Measurements from ENCODE around the gene SLC25A39. TPM values are rescaled to one million over a fixed set of nuclear protein-coding genes. Genes with fewer than 3 reads are reported as not detected.

SLC25A39 gene
- total RNA-seq, 2 donors from 2014 or later: 60.4 to 83.3 TPM

DNA sequence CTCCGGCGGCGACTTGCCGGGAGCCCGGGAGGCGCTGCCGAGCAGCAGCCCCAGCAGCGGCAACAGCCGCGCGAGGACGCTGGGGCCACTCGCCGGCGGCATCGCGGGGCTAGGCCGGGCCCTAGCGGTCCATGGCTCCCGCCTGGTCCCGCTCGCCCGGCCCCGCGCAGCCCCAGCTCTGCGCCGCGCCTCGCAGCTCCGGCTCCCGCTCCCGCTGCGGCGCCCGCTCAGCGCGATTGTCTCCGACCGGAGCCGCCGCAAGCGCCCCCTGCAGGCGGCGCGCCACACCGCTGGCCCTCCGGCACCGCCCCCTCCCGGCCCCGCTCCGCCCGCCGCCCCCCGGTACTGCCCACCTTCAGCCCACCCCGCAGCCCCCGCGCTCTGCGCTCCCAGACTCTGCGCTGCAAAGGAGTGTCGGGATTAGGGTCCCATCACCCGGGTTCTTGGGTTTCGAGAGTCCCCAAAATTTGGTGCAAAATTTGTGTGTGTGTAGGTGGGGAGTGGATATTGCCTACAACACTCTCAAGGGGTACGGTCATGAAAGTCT, 39.1 kb upstream of the SLC25A39 start, which contains the start of gene FAM171A2:
FAM171A2 (minus strand) TSS at position 241 of the 547 bp plus-strand sequence; CDS start at position 102, 139 bp downstream.
- no peak for DNase-seq (ENCODE audit: low spot score)
- Histone ChIP-seq H3K27ac (peak within 1 kb of the TSS in 1 of 2 donors; percentile 32), H3K27me3 (no peaks in the 10 kb centered on the region), H3K4me1 (peaks cover 0 to 31% of the 10 kb centered on the region in 2 donors), H3K4me3 (peak within 1 kb of the TSS; percentile 47 to 63), H3K36me3 (no peaks in the 10 kb centered on the region), H3K9me3 (no peaks in the 10 kb centered on the region)
- TF ChIP-seq, protein P1, sequence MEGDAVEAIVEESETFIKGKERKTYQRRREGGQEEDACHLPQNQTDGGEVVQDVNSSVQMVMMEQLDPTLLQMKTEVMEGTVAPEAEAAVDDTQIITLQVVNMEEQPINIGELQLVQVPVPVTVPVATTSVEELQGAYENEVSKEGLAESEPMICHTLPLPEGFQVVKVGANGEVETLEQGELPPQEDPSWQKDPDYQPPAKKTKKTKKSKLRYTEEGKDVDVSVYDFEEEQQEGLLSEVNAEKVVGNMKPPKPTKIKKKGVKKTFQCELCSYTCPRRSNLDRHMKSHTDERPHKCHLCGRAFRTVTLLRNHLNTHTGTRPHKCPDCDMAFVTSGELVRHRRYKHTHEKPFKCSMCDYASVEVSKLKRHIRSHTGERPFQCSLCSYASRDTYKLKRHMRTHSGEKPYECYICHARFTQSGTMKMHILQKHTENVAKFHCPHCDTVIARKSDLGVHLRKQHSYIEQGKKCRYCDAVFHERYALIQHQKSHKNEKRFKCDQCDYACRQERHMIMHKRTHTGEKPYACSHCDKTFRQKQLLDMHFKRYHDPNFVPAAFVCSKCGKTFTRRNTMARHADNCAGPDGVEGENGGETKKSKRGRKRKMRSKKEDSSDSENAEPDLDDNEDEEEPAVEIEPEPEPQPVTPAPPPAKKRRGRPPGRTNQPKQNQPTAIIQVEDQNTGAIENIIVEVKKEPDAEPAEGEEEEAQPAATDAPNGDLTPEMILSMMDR (IDR thresholded peaks at IDR 0.05): peak; percentile 85 to 93

DNA sequence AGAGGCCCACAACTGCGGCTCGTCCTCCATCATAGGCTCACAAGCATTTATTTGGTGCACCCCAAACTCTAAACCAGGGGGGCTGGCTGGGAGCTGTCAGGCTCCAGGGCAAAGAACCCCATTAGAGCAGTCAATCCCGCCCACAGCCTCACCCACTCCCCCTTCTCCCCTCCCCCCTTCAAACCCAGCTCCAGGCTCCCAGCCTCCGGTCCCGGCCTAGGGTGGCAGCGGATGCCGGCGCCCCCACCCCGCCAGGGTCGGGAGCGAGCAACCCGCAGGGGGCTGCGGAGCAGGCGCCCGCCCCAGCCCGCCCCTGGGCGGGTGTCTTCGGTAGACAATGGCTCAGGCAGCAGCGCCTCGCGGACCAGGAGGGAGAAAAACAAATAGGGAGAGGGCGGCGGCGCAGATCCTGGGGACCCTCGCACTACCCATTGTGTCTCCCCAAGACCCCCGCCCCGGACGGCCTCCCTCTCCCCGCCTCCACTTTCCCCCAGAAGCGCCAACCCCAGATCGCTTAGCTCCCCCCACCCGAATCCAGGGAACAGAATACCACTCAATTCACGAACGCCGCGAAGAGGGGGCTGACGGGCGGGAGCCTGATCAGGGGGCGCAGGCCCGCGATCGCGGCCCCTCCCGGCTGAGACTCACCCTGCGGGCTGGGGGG, 38.5 kb upstream of the SLC25A39 start:
- Histone ChIP-seq H3K4me3 (peak overlapping the region; percentile 47 to 63), H3K27ac (peak overlapping the region in 1 of 2 donors; percentile 32), H3K4me1 (peaks cover 0 to 31% of the 10 kb centered on the region in 2 donors), H3K36me3 (no peaks in the 10 kb centered on the region), H3K27me3 (no peaks in the 10 kb centered on the region), H3K9me3 (no peaks in the 10 kb centered on the region)
- no peak for DNase-seq (ENCODE audit: low spot score)
- TF ChIP-seq, protein P1 (IDR thresholded peaks at IDR 0.05): no peak

DNA sequence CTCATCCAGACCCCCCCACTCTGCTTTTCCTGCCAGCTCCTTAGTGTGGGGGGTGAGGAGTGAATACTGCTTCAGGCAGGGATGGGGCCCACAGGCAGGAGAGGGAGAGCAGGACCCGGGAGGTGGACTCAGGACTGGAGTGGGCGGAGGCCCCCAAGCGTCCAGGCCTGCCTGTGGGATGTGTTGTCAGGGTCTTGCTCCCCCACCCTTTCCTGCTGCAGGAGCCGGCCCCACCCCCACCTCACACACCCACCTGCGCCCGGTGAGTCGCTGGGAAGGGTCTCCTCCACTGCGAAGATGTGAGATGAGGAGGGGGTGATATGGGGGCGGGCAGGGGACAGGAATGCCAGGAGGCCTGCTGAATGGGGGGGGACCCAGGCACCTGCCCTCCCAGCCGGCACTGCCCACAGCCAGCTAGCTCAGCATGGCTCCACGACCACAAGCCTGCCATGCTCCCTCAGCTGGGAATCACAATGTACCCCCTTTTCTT, 37.9 kb upstream of the SLC25A39 start:
- TF ChIP-seq, protein P1 (IDR thresholded peaks at IDR 0.05): no peak
- DNase-seq (ENCODE audit: low spot score): no peak
- no peak overlapping the region for H3K27ac ChIP-seq

DNA sequence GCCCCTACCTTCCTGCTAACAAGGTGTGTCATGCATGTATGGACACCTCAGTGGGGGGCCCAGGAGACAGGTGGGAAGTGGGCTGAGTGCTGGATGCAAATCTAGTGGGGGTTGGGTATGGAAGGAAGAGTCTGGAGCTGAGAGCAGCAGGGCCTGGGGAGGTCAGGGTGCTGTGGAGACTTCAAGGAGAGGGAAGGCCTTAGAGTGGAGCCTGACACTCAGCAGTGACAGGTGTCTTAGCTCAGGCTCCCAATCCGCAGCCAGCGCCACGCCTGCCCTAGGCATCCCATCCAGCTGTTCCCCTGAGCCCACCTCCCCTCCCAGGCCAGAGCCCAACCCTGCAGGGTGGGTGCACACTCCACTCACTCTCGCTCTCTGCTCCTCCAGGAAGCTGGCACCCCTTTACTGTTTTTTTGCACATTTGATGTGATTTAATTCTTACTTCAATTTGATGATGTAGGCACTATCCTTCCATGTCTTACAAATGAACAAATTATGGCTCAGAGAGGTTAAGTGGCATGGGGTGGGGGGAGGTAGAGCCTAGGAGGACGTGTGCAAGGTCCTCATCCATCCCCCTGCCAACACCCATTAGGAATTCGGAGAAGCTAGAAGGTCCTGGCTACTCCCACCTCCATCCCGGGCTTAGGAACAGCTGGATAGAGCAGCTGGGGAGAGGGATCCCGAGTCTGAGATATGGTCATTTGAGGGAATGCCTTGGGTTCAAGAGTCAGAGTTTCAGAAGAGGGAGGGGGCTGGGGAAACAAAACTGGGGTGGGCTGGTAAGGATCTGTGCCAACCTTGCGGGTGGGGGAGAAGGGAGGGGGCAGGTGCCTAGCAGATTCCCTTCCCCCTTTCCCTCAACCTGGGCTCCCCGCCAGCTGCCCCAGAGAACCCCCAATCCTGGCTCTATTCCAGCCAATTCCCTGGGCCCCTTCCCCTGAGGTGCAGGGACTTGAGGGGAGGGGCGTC, 37.0 kb upstream of the SLC25A39 start:
- H3K9me3 ChIP-seq: no peaks in the 10 kb centered on the region

More for the DNA sequence above, 37.9 kb upstream of the SLC25A39 start:
- no peaks in the 10 kb centered on the region for H3K9me3 ChIP-seq
- no peaks in the 10 kb centered on the region for H3K36me3 ChIP-seq
- no peaks in the 10 kb centered on the region for H3K27me3 ChIP-seq
- peak overlapping the region in 1 of 2 donors; percentile 63 for H3K4me3 ChIP-seq
- H3K4me1 ChIP-seq: peaks cover 0 to 31% of the 10 kb centered on the region in 2 donors

DNA sequence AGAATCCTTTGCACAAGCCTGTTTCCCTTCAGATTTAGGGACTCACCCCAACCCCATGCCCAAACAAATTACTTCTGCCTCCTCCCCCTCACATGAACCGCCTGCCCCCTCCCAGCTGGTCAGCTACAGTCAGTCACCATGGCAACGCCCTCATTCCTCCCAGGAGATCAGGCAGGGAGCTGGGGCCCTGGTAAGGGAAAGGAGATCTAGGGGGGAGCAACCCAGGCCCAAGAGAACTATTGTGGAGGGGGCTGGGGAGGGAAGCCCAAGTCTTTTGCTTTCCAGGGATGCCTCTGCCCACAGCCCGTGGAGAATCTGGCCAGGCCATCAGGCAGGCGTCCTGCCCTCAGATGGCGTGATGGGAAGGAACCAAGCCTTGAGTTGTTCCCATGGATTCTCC, 36.2 kb upstream of the SLC25A39 start:
- Histone ChIP-seq H3K9me3 (no peaks in the 10 kb centered on the region), H3K4me3 (no peak overlapping the region), H3K27me3 (no peaks in the 10 kb centered on the region), H3K4me1 (peaks cover 0 to 31% of the 10 kb centered on the region in 2 donors), H3K36me3 (no peaks in the 10 kb centered on the region), H3K27ac (no peak overlapping the region)
- TF ChIP-seq, protein P1 (IDR thresholded peaks at IDR 0.05): no peak
- no peak for DNase-seq (ENCODE audit: low spot score)

More for the DNA sequence above, 37.0 kb upstream of the SLC25A39 start:
- no peak overlapping the region for H3K4me3 ChIP-seq
- H3K4me1 ChIP-seq: peaks cover 0 to 31% of the 10 kb centered on the region in 2 donors
- H3K27me3 ChIP-seq: no peaks in the 10 kb centered on the region
- no peaks in the 10 kb centered on the region for H3K36me3 ChIP-seq
- TF ChIP-seq, protein P1 (IDR thresholded peaks at IDR 0.05): no peak
- DNase-seq (ENCODE audit: low spot score): no peak
- H3K27ac ChIP-seq: no peak overlapping the region
